HG02884 (cell line): ENCODE measurements around the gene STK32C.

Experiments used
- ATAC-seq: cut with Tn5 transposase; IDR thresholded peaks from one replicate; pipeline ENCODE4 v1.9.1; 2021; ENCODE audit warnings: mild to moderate bottlenecking, moderate library complexity; ENCODE audit not compliant: unreplicated experiment

The STK32C gene

DNA sequence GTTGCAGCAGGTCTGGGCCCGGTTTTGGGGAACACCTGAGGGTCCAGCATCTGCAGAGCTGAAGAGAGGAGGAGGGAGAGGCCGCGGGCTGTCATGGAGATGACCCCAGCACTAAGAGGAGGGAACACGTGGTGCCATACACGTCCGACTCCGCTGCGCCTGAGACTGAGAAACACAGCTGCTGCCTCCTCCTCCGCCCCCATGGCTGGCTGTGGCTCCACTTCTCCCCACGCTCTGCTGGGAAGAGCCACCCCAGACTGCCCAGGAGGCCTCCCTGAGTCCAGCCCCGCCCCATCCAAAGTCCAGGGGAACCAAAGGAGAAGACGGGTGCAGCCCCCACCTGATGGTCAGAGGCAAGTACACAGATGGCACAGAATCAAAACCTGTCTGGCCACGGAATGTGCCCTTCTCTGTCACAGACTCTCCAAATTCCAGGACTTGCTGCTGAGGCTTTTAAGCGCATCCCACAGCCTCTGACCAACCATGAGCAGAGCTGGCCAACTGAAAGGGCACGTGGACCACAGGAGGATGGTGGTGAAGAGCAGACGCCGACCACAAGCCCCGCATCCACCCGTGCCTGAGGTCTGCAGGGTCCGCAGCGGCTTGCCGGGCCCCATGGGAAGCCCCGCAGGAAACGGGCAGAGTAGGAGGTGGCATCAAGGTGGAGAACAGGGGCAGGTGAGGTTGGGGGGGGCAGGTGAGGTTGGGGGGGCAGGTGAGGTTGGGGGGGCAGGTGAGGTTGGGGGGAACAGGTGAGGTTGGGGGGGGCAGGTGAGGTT lies 24.0 kb downstream of the STK32C start:
- no peak for ATAC-seq

DNA sequence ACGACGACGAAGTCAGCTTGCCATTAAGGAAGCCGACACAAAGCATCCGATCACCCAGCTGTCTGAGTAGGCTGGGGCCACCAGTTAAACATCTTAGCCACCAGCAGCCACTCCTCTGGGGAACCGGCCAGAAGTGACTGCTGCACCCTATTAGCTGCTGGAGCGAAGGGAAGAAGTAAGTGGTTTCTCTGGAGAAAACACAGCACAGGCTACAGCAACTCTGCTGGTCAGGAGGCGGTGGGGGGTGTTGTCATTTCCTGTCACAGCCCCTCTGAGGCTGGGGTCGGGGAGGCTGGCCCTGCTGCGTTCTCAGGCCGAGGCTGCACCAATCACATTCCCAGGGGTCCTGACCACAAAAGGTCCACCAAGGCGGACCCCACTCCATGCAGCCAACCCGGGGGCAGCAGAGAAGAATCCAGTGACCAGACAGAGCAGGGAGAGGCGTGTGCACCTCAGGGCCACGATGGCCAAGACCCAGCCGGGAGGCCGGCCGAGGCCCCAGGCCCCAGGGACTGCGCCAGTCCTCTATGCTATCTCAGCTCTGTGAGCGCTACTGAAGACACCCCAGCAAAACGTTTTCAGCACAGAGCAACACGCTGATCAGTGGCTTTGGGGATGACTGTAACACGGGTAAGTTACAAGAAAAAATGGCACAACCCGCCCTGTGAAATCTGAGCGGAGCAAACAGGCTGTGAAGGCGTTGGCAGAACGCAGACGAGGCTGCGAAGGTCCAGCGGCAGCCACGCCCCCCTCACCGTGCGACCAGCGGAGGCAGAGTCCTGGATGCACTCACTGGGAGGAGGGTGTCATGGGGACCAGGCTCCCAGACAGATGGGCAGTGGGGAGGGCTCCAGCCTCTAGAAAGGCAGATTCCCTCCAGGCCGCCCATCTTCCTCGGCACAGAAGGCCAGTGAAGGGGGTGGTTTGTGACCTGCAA lies 24.8 kb downstream of the STK32C start:
- no peak for ATAC-seq

DNA sequence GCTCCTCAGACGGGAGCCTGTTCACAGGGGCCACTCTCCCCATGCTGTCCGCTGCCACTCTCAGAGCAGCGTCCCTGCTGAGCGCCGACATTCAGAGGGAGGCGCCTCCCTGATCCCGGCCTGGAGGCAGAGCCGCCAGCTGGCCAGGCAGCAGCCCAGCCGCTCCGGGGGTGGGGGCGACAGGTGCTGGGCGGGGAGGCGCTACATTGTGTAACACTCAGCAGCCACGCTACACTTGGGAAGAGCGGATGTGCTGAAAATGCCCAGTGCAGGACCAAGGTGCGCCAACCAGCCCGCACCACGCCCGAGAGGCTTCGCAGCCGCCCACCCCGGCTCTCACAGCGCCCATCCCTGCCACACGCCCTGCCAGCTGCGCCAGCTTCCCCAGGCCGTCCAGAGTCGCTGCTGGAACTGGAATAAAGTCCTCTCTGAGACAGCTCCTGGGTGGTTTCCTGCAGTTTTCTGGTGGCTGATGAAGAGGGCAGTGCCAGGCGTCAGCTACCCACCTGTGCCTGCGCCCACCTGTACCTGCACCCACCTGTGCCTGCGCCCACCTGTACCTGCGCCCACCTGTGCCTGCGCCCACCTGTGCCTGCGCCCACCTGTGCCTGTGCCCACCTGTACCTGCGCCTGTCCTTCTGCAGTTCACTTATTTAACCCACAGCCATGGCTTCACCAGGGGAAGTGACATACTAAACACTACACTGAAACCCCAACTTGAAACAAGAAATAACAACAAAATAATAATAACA lies 25.7 kb downstream of the STK32C start:
- ATAC-seq = no peak

DNA sequence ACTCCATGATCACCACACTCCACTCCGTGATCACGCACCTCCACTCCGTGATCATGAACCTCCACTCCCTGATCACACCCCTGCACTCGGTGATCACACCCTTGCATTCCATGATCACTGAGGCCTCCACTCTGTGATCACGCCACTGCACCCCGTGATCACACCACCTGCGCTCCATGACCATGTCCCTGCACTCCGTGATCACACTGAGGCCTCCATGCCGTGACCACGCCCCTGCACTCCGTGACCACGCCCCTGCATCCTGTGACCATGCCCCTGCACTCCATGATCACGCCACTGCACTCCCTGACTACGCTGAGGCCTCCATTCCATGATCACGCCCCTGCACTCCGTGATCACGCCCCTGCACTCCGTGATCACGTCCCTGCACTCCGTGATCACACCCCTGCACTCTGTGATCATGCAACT lies 27.1 kb downstream of the STK32C start:
- no peak for ATAC-seq

DNA sequence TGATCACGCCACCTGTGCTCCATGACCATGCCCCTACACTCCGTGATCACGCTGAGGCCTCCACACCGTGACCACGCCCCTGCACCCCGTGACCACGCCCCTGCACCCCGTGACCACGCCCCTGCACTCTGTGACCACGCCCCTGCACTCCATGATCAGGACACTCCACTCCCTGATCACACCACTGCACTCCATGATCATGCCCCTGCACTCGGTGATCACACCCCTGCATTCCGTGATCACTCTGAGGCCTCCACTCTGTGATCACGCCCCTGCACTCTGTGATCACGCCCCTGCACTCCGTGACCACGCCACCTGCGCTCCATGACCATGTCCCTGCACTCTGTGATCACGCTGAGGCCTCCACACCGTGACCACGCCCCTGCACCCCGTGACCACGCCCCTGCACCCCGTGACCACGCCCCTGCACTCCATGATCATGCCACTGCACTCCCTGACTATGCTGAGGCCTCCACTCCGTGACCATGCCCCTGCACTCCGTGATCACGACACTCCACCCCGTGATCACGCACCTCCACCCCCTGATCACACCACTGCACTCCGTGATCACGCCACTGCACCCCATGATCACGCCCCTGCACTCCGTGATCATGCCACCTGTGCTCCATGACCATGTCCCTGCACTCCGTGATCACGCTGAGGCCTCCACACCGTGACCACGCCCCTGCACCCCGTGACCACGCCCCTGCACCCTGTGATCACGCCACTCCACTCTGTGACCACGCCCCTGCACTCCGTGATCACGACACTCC lies 27.7 kb downstream of the STK32C start:
- no peak for ATAC-seq

DNA sequence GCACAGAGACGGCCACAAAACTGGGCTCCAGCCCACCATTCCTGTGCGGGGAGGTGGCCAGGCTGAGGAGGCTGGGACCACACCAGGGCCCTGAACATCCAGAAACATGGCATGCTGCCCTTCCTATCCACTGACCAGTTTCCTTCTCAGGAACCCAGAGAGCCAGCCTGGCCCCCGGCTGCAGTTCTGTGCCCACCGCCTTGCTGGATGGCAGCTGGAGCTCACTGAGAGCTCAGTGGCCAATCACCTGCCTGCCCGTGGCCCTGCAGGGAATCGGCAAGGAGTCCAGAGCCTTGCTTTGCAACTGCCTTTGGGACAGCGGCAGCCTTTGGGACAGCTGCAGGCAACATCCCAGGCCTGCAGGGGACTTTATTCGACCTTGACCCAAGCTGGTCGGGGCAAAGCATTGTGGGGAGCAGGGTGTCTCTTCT lies 30.4 kb downstream of the STK32C start:
- ATAC-seq = no peak

DNA sequence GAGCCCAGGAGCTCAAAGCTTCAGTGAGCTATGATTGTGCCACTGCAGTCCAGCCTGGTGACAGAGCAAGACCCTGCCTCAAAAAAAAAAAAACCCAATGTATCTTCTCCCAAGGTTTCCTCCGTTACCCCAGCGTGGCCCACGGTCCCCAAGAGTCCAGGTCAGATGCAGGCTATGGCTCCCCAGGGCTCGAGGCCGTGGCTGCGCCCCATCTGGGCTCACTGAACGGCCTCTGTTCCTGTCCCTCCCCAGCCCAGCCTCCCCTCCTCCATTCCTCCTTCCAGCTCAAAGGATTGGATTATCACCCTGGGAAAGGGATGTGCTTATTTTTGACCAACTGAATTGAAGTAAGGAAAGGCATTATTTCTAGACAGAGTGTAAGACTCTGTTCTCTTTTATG lies 31.0 kb downstream of the STK32C start:
- no peak for ATAC-seq

DNA sequence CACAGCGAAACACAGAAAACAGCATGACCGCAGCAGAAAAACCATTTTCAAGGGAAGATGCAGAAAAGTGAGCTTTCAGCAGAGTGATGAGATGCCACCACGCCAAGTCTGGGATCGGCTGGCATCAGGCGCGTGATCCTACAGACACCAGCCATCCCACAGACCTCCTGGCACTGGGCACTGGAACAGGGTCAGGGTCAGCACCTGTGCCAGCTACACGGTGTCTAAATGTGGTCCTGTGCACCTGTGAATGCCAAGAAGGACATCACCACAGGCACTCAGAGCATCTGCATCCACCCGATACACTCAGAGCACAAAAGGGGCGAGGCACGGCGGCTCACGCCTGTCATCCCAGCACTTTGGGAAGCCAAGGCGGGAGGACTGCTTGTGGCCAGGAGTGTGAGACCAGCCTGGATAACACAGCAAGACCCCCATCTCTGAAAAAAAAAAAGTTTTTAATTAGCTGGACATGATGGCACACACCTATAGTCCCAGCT lies 31.5 kb downstream of the STK32C start:
- ATAC-seq = no peak

DNA sequence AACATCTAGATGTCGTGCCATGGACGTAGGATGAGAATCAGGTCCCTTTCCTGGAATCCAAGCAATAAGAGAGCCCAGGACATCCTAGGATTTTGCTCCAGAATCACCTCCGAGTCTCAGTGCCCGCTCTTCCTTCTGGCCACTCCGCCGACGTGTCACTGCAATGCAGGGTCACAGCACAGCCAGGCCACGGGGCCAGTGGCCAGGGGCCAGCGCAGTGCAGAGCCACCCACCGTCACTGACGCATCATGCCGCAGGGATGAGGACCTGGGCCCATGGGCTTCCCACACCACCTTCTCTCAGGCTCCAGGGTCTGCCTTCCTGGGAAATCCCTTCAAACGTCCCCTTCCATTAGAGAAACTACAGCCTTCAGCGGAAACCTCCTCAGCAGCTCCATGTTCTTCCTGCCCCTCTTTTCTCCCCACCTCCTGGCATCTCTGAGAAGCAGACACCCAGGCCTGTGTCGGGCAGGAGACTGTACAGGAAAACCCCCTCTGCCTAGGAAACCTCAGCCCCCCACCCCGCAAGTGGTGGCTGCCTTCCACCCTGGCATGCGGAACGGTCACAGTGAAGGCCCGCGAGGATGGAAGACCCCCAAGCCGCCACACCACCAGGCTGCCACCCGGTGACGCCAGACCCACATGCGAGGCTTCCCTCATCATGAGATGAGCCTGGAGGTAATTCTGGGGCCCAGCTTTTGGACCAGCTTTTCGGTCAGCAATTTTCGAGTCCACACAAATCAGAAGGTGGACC lies 32.1 kb downstream of the STK32C start:
- ATAC-seq = no peak

DNA sequence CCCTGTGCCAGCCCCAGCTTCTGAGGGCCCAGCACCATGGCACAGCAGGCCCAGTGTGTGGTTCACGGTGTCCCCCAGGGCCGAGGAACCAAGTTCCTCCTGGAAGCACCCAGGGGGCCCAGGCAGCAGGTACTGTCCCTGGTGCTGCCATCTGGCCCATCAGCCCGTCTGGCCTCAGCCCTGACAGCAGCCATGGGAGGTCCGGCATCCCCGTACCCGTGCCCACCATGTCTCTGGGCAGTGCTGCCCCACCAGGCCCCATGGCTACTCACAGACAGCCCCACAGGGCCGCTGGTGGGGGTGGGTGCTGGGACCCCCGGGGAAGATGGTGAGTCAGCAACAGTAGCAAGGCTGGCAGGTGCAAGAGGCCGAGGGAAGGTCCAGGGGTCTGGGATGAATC lies 32.8 kb downstream of the STK32C start:
- ATAC-seq = no peak

DNA sequence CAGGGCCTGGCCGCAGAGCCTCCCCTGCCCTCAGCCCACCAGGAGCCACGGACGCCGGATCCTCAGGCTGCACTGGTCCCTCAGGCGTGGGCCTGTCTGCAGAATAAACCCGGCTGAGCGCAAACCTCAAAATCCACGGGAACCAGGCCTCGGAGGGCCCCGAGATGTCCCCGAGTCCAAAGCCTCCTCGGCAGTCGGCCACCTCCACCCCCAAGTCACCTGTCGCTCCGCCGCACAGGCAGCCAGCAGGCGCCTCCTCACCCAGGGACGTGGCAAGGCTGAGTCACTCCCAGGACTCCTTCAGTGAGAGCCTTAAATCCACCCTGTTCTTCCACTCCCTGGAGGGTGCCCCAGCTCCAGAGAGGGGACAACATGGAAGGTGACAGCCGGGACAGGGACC lies 33.2 kb downstream of the STK32C start:
- no peak for ATAC-seq

DNA sequence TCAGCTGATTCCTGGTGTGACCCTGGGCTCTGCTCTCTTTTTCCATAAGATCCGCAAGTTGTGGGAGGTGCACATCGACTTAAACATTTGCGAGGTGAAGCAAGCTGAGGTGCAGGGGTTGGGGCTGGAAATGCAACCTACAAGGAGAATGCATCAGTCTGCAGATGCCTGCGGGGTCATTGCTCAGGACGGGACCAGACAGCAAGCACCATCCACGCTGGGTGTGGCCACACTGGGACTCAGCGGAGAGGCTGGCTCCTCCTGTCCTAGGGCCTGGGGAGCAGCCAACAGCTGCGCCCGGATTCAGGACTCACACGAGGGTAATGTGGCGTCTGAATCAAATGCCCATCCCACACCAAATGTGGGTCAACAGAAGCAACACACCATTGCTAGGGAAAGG lies 33.8 kb downstream of the STK32C start:
- no peak for ATAC-seq

DNA sequence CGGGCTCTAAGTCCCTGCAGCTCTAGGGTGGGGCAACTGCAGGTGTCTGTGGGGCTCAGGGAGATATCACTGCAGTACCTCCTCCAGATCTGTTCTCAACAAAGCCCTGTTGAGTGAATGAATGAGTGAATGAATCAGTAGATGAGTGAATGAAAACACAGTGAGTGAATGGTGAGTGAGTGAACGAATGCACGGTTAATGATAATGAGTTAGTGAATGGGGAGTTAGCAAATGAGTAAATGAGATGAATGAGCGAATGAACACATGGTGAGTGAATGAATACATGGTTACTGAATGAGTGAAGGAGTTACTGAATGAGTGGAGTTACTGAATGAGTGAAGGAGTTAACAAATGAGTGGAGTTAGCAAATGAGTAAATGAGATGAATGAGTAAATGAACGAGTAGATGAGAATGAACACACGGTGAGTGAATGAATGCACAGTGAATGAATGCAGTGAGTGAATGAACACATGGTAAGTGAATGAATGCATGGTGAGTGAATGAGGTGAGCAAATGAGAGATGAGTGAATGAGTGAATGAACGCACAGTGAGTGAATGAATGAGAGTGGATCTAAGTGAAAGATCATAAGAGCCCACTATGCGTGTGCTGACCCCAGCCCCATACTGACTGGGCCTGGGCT lies 34.3 kb downstream of the STK32C start:
- ATAC-seq = no peak

DNA sequence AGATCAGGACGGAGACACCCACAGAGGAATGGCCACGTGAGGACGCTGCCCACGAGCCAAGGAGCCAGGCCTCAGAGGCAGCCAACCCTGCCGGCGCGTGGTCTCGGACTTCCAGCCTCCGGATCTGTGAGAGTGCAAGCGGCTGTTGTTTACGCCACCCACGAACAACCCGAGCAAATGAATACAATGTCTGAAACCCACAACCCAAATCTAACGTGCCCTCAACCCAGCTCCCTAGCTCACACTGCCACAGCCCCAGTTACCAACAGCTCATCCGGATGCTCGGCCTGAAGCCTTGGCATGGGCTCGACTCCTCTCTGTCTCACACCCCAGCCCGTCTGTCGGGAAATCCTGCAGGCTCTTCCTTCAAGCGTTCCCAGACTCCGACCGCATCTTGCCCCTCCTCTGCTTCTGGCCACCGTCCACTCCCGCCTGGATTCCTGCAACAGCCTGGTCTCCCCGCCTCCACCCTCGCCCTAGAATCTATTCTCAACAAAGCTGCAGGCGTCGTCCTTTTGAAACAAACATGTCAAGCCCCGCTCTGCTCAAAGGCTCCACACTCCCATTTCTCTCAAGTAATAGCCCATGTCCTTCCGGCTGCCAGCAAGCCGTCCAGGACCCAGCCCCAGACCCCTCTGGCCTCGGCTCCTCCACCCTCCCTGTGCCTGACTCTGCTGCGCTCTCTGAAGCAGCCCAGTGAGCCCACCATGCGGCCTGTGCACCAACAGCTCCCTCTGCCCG lies 35.3 kb downstream of the STK32C start:
- ATAC-seq = no peak

DNA sequence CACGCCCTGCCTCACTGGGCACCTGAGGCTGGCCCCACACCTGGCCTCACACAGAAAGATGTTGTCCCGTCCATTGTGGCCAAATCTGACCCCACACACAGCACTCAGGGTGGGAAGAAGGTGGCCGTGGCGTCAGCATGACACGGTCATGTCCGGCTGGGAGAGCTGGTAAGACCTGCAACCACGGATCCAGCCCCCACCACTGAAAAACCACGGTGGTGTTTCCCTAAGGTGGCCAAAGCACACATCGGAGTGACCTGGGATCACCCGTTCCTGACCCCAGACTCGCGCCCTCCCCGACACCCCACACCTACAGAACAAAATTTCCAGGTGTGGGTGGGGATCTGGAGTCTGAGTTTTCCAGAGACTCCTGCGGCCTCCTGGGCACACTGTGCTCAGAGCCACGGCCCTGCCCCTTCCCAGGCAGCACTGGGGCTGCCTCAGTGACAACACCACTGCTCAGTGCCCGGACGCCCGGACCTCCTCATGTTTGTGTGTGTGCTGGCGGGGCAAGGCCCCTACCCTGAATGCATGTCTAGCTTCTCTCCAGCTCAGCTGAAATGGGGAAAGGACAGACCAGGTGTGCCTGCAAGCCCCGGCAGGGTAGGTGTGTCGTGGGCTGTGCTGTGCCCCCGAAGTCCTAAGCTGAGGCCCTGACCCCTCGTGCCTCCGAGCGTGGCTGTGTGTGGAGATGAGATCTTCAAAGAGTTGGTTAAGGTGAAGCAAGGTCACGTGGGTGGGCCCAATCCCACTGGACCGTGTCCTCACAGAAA lies 36.1 kb downstream of the STK32C start:
- ATAC-seq = no peak

DNA sequence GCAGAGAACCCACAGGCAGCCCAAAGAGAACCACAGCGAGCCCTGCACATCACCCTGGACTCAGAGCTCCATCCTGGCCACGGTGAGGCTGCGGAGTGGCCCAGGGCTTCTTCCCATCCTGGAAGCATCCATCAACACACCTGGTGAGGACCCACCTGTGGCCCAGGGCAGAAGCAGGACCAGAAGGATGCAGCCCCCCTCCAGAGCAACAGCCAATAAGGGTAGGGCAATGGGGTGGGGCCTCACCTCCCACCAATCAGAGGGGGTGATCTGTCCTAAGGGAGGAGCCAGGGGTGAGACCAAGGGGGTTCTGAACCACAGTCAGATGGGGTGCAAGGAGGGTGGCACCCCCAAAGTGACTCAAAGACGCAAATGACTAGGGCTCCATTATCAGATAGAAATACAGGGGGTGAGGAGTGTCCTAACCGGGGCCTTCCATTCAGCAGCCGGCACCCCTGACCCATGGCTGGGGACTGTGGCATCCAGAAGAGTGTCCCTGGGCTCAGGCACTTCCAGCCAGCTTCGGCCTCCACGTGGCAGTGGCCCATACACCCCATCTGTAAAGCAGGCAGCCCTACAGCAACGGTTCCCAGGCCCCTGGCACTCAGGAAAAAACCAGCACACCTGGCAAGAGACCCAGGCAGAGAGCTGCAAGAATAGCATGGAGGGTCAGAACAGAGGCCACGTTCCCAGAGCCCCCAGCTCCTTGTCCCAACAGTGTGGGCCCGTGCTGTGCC lies 36.9 kb downstream of the STK32C start:
- ATAC-seq = no peak

DNA sequence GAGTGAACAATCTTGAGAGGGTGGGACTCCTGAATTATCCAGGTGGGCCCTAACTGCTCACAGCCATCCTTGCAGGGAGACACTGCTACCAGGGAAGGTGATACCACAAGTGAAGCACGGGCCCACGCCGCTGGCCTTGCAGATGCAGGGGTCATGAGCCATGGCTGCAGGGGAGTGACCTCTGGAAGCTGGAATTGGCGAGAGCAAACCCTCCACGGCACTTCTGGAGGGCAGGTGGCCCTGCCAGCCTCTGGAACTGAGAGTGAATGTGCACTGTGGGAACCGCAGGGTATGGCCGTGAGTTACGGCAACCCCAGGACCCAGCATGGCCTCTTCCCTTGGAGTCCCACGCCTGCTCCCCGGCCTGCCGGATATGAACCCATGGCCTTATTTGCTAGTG lies 37.5 kb downstream of the STK32C start:
- no peak for ATAC-seq
